ENCODE data around the gene CCNG2.

GRCh38 chr4:77193511-77194102 is 36.6 kb downstream of the CCNG2 start:
- no peak for TF ChIP-seq CTCF (IDR thresholded peaks at IDR 0.05)
- TF ChIP-seq POLR2A (IDR thresholded peaks at IDR 0.05), result no peak

Data from lower leg skin (tissue), 3 donors.